ENCODE results near the gene SAMD3.

- no peak for TF ChIP-seq CTCF (IDR thresholded peaks at IDR 0.05; ENCODE audit: extremely low read depth in 1 of 2, insufficient read depth in 1 of 2, low read depth in 1 of 2, low read length in 2 of 2)
- no peak for TF ChIP-seq POLR2A (IDR thresholded peaks at IDR 0.05; ENCODE audit: low read depth, low read length)
Measured at GRCh38 chr6:130222775-130223174, at the start of gene SAMD3.

All from endothelial cell of umbilical vein (primary cell).